ENCODE measurements around the gene KNTC1.
A peak's percentile ranks its signal among the peaks of the same experiment; 100 is the strongest.

KNTC1 gene

DNA sequence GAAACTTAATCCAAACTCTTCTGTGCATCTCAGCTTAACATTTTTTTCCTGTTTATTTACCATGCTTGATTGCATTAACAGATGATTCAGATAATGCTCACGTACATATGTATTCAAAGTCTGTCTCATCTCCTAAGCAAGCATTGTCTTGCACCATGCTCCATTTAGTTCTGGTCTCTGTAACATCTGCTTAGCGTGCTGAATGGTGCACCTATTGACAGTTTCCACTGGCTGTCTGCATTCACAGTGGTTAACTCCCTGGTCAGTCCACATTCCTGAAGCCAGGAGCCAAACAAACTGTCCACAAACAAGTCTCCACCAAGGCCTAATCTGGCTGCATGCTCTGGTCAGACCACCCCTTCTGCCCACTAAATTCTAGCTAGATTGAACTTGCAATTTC lies 83.9 kb downstream of the KNTC1 start:
- TF ChIP-seq, protein P1, sequence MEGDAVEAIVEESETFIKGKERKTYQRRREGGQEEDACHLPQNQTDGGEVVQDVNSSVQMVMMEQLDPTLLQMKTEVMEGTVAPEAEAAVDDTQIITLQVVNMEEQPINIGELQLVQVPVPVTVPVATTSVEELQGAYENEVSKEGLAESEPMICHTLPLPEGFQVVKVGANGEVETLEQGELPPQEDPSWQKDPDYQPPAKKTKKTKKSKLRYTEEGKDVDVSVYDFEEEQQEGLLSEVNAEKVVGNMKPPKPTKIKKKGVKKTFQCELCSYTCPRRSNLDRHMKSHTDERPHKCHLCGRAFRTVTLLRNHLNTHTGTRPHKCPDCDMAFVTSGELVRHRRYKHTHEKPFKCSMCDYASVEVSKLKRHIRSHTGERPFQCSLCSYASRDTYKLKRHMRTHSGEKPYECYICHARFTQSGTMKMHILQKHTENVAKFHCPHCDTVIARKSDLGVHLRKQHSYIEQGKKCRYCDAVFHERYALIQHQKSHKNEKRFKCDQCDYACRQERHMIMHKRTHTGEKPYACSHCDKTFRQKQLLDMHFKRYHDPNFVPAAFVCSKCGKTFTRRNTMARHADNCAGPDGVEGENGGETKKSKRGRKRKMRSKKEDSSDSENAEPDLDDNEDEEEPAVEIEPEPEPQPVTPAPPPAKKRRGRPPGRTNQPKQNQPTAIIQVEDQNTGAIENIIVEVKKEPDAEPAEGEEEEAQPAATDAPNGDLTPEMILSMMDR (IDR thresholded peaks at IDR 0.05; ENCODE audit: low read length): no peak
- no peak for TF ChIP-seq EZH2 (IDR thresholded peaks at IDR 0.05; ENCODE audit: borderline replicate concordance, low read length)
- H3K4me2 ChIP-seq (ENCODE audit: low read length): no peak overlapping the region

DNA sequence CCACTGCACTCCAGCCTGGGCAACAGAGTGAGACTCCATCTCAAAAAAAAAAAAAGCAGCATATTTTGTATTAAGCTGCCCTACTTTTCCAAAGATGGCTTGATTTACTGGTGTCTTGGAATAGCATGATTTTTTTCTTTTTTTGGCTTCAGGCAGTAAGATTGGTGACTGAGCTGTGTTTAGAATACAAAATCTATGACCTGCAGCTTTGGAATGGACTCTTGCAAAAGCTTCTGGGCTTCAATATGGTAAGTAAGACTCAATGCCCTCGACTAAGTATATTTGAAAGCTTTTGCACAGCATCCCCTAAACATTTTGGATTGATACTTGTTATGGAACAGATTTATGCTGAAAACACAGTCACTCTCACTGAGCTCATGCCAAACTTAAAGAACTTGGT lies 87.8 kb downstream of the KNTC1 start:
- H4K20me1 ChIP-seq (ENCODE audit: insufficient read depth, low read length): no peaks in the 10 kb centered on the region
- no peak for TF ChIP-seq EZH2 (IDR thresholded peaks at IDR 0.05; ENCODE audit: borderline replicate concordance, low read length)
- TF ChIP-seq, protein P1 (IDR thresholded peaks at IDR 0.05; ENCODE audit: low read length): no peak
- H3K9me3 ChIP-seq (ENCODE audit: low read length): no peaks in the 10 kb centered on the region
- peaks cover 14% of the 10 kb centered on the region for H3K4me1 ChIP-seq (ENCODE audit: insufficient read depth, low read length, severe bottlenecking)
- no peaks in the 10 kb centered on the region for H3K27me3 ChIP-seq (ENCODE audit: insufficient read depth, low read length)
- H2AFZ ChIP-seq (ENCODE audit: low read length): no peak overlapping the region
- H3K36me3 ChIP-seq (ENCODE audit: insufficient read depth, low read length): peaks cover 93% of the 10 kb centered on the region
- H3K9me2 ChIP-seq (ENCODE audit: low read depth, low read length): no peaks in the 10 kb centered on the region
- H3F3A ChIP-seq (ENCODE audit: insufficient read depth, low read length): no peaks in the 10 kb centered on the region
- H3K4me3 ChIP-seq (ENCODE audit: low read depth, low read length, poor library complexity, severe bottlenecking): no peak overlapping the region
- no peaks in the 10 kb centered on the region for H3K79me2 ChIP-seq (ENCODE audit: insufficient read depth, low read length)
- H3K27ac ChIP-seq (ENCODE audit: low read depth, low read length, poor library complexity, severe bottlenecking): no peak overlapping the region
- H3K4me2 ChIP-seq (ENCODE audit: low read length): no peak overlapping the region
- no peak overlapping the region for H3K9ac ChIP-seq (ENCODE audit: low read length)

More for the DNA sequence above, 83.9 kb downstream of the KNTC1 start:
- no peak overlapping the region for H3K4me3 ChIP-seq (ENCODE audit: low read depth, low read length, poor library complexity, severe bottlenecking)
- H3K79me2 ChIP-seq (ENCODE audit: insufficient read depth, low read length): no peaks in the 10 kb centered on the region
- no peaks in the 10 kb centered on the region for H3K9me3 ChIP-seq (ENCODE audit: low read length)
- H3K9me2 ChIP-seq (ENCODE audit: low read depth, low read length): no peaks in the 10 kb centered on the region
- peaks cover 14% of the 10 kb centered on the region for H3K4me1 ChIP-seq (ENCODE audit: insufficient read depth, low read length, severe bottlenecking)
- peak overlapping the region; percentile 28 for H3K27ac ChIP-seq (ENCODE audit: low read depth, low read length, poor library complexity, severe bottlenecking)
- H3K9ac ChIP-seq (ENCODE audit: low read length): no peak overlapping the region
- peaks cover 91% of the 10 kb centered on the region for H3K36me3 ChIP-seq (ENCODE audit: insufficient read depth, low read length)
- no peaks in the 10 kb centered on the region for H3K27me3 ChIP-seq (ENCODE audit: insufficient read depth, low read length)
- no peaks in the 10 kb centered on the region for H3F3A ChIP-seq (ENCODE audit: insufficient read depth, low read length)
- H4K20me1 ChIP-seq (ENCODE audit: insufficient read depth, low read length): no peaks in the 10 kb centered on the region
- no peak overlapping the region for H2AFZ ChIP-seq (ENCODE audit: low read length)

DNA sequence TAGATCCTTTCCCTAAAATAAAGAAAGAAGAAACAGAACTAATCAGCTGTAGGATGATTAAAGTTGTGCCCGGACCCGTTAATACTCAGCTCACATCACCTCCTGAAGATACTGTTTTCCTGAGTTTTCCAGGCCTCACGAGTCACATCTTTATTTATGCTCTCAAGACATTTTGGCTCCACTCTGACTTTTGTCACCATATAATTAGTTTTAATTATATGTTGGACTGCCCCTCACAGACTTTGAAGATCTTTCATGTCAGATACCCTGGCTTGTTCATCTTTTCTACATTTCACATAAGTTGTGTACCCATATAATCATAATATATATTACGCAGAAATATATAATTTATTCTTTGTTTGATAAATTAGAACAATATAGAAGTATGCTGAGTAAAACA lies 88.7 kb downstream of the KNTC1 start:
- no peaks in the 10 kb centered on the region for H3K9me2 ChIP-seq (ENCODE audit: low read depth, low read length)
- no peak overlapping the region for H2AFZ ChIP-seq (ENCODE audit: low read length)
- no peaks in the 10 kb centered on the region for H3K27me3 ChIP-seq (ENCODE audit: insufficient read depth, low read length)
- peaks cover 14% of the 10 kb centered on the region for H3K4me1 ChIP-seq (ENCODE audit: insufficient read depth, low read length, severe bottlenecking)
- no peaks in the 10 kb centered on the region for H3K79me2 ChIP-seq (ENCODE audit: insufficient read depth, low read length)
- H4K20me1 ChIP-seq (ENCODE audit: insufficient read depth, low read length): no peaks in the 10 kb centered on the region
- peaks cover 93% of the 10 kb centered on the region for H3K36me3 ChIP-seq (ENCODE audit: insufficient read depth, low read length)
- H3K9ac ChIP-seq (ENCODE audit: low read length): no peak overlapping the region
- TF ChIP-seq EZH2 (IDR thresholded peaks at IDR 0.05; ENCODE audit: borderline replicate concordance, low read length): no peak
- TF ChIP-seq, protein P1 (IDR thresholded peaks at IDR 0.05; ENCODE audit: low read length): no peak
- no peak overlapping the region for H3K27ac ChIP-seq (ENCODE audit: low read depth, low read length, poor library complexity, severe bottlenecking)
- no peak overlapping the region for H3K4me3 ChIP-seq (ENCODE audit: low read depth, low read length, poor library complexity, severe bottlenecking)
- H3K4me2 ChIP-seq (ENCODE audit: low read length): no peak overlapping the region
- no peaks in the 10 kb centered on the region for H3F3A ChIP-seq (ENCODE audit: insufficient read depth, low read length)
- H3K9me3 ChIP-seq (ENCODE audit: low read length): no peaks in the 10 kb centered on the region

Measured in OCI-LY1 (cell line).